ENCODE measurements around the gene GPC5. TPM values are rescaled to one million over a fixed set of nuclear protein-coding genes. Genes with fewer than 3 reads are reported as not detected.

Gene GPC5
- total RNA-seq, 1 experiment from 2014 or later, result 0.15 TPM

DNA sequence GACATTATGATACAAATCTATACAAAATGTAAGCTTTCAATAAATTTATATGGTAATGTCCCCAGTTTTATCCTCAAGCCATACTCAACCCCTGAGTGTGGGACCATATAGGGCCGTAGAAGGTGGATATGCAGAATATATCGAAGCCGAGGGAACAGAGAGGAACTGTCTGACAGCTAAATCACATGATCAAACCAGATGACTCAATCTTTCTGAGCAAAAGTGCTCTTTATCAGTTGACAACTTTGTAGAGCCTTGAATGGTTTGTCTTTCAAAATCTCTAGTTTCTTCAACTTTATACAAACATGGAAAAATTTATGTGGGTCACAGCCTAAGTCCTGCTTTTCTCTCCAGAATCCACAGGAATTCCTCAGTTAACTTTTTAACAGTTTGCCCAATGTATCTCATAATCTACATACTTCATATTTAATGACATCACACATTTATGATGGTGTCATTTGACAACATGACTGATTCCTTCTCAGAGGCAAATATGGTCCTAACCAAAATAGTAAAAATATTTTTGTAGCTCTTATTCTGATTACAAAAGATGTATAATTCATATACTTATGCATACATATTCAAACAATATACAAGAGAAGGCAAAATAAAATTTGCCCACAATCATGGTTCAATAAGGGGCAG lies 1155.2 kb downstream of the GPC5 start:
- Histone ChIP-seq H3K79me2 (ENCODE audit: insufficient read depth, low read length) (no peaks in the 10 kb centered on the region), H3K23me2 (ENCODE audit: insufficient read length, low read depth, low read length, poor library complexity, severe bottlenecking) (no peaks in the 10 kb centered on the region)
- no CpG with 5 or more reads among the region's 3 CpGs for WGBS (ENCODE audit: extremely low coverage, insufficient read length, low lambda C conversion rate)

More for the DNA sequence above, 1155.2 kb downstream of the GPC5 start:
- TF ChIP-seq, protein P1, sequence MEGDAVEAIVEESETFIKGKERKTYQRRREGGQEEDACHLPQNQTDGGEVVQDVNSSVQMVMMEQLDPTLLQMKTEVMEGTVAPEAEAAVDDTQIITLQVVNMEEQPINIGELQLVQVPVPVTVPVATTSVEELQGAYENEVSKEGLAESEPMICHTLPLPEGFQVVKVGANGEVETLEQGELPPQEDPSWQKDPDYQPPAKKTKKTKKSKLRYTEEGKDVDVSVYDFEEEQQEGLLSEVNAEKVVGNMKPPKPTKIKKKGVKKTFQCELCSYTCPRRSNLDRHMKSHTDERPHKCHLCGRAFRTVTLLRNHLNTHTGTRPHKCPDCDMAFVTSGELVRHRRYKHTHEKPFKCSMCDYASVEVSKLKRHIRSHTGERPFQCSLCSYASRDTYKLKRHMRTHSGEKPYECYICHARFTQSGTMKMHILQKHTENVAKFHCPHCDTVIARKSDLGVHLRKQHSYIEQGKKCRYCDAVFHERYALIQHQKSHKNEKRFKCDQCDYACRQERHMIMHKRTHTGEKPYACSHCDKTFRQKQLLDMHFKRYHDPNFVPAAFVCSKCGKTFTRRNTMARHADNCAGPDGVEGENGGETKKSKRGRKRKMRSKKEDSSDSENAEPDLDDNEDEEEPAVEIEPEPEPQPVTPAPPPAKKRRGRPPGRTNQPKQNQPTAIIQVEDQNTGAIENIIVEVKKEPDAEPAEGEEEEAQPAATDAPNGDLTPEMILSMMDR (conservative IDR thresholded peaks at IDR 0.05), result no peak
- H3K56ac ChIP-seq (ENCODE audit: insufficient read length, low read depth, low read length), result no peak overlapping the region
- no peak overlapping the region for H2BK5ac ChIP-seq (ENCODE audit: insufficient read length, low read length)
- no peak overlapping the region for H2AFZ ChIP-seq (ENCODE audit: low read length)
- no peak overlapping the region for H2BK120ac ChIP-seq (ENCODE audit: low read depth, low read length, poor library complexity, severe bottlenecking)
- Mint-ChIP-seq H3K27ac (no peak overlapping the region), H3K4me3 (no peak overlapping the region), H3K4me1 (no peaks in the 10 kb centered on the region; a peak in 1 of 4 replicates), H3K36me3 (ENCODE audit: insufficient read depth in 1 of 3, low read depth in 3 of 3) (no peaks in the 10 kb centered on the region), H3K27me3 (ENCODE audit: low read depth) (no peaks in the 10 kb centered on the region), H3K9me3 (no peaks in the 10 kb centered on the region)
- H4K8ac ChIP-seq (replicated peaks; ENCODE audit: insufficient read length, low read depth, low read length), result no peak overlapping the region
- no peak overlapping the region for H3K9ac ChIP-seq (ENCODE audit: extremely low read depth, insufficient read length, low read length)
- H3K27ac ChIP-seq (ENCODE audit: insufficient read length, low read depth, low read length), result no peak overlapping the region
- H2BK15ac ChIP-seq (ENCODE audit: low read depth, low read length), result no peak overlapping the region
- no peak overlapping the region for H3K23ac ChIP-seq (ENCODE audit: insufficient read length, low read depth, low read length)
- no peak overlapping the region for H4K5ac ChIP-seq (ENCODE audit: insufficient read length, low read depth, low read length)
- H3K79me1 ChIP-seq (ENCODE audit: insufficient read depth, low read depth, low read length, poor library complexity, severe bottlenecking), result no peaks in the 10 kb centered on the region
- H3K4me2 ChIP-seq (ENCODE audit: insufficient read depth, insufficient read length, low read length), result no peak overlapping the region
- H3K4me1 ChIP-seq (ENCODE audit: insufficient read depth, low read length), result no peaks in the 10 kb centered on the region
- no peak overlapping the region for H3K18ac ChIP-seq (ENCODE audit: insufficient read length, low read depth, low read length)
- H3T11ph ChIP-seq (ENCODE audit: low read length), result no peak overlapping the region
- no peak overlapping the region for H3K14ac ChIP-seq (ENCODE audit: insufficient read depth, low read length)
- H4K91ac ChIP-seq (ENCODE audit: insufficient read length, low read depth, low read length), result no peak overlapping the region
- H4K20me1 ChIP-seq (ENCODE audit: control insufficient read depth, insufficient read depth, insufficient read length), result no peaks in the 10 kb centered on the region
- H2BK20ac ChIP-seq (ENCODE audit: low read depth, low read length, poor library complexity, severe bottlenecking), result no peak overlapping the region
- H3K9me3 ChIP-seq (ENCODE audit: control insufficient read depth, low read depth, low read length), result no peaks in the 10 kb centered on the region
- H3K4ac ChIP-seq (ENCODE audit: low read depth, low read length), result no peak overlapping the region
- no peaks in the 10 kb centered on the region for H3K27me3 ChIP-seq (ENCODE audit: insufficient read depth, low read length)
- DNase-seq, result no peak
- no peak overlapping the region for H2BK12ac ChIP-seq (ENCODE audit: insufficient read length, low read depth, low read length)
- H2AK5ac ChIP-seq (ENCODE audit: insufficient read length, low read length), result no peak overlapping the region

Data from H9 (cell line).